Esophagus squamous epithelium (tissue), 5 donors: ENCODE measurements around the gene MPP3. TPM values are rescaled to one million over a fixed set of nuclear protein-coding genes. Genes with fewer than 3 reads are reported as not detected.

Source experiments
- DNase-seq: peaks from one replicate; lab custom pipeline; 2025; lab: John Stamatoyannopoulos, UW
- H3K27ac ChIP-seq, 4 donors: fragments of 200-600 bp; sonication (generic); one replicate each; pipeline ENCODE4 v1.5.1; 2016 to 2019; ENCODE audit warnings: mild to moderate bottlenecking in 1 of 4
- H3K27me3 ChIP-seq, 4 donors: fragments of 200-600 bp; sonication (generic); 1 replicate in 3 of 4; 2 replicates in 1 of 4; pipeline versions ENCODE4 v1.5.1 to v1.6.0; 2017 to 2021; ENCODE audit warnings: antibody characterized with exemption in 1 of 4
- H3K36me3 ChIP-seq, 3 donors: fragments of 200-600 bp; sonication (generic); one replicate each; pipeline ENCODE4 v1.5.1; 2016 to 2019
- H3K4me1 ChIP-seq, 3 donors: fragments of 200-600 bp; sonication (generic); one replicate each; pipeline ENCODE4 v1.5.1; 2017 to 2019
- H3K4me3 ChIP-seq, 4 donors: fragments of 200-600 bp; sonication (generic); 1 replicate in 3 of 4; 2 replicates in 1 of 4; pipeline ENCODE4 v1.5.1; 2016 to 2019; ENCODE audit warnings: mild to moderate bottlenecking in 2 of 4, moderate library complexity in 1 of 4
- H3K9me3 ChIP-seq, 3 donors: fragments of 200-600 bp; sonication (generic); one replicate each; pipeline ENCODE4 v1.5.1; 2016 to 2019
- CTCF ChIP-seq, 6 experiments: fragments of 450-650 bp in 4 of 6; fragments of 200-600 bp in 2 of 6; sonication (generic) in 2 of 6; IDR thresholded peaks; one replicate each; pipeline ENCODE4 v1.5.1; 2016 to 2019; ENCODE audit warnings: antibody characterized with exemption in 6 of 6, mild to moderate bottlenecking in 4 of 6, moderate library complexity in 4 of 6
- POLR2A ChIP-seq, 4 donors: fragments of 450-650 bp; IDR thresholded peaks; one replicate each; pipeline ENCODE4 v1.6.1; 2017; ENCODE audit warnings: antibody characterized with exemption in 4 of 4, mild to moderate bottlenecking in 4 of 4, moderate library complexity in 3 of 4
- WGBS, 2 donors: methylation state at CpG; one replicate each; pipeline ENCODE4 v1.1.5; 2018; 5-methylcytosine and 5-hydroxymethylcytosine counted together
- intact Hi-C: fragments of 100-400 bp; cut with DNase I; formaldehyde crosslinking; loops from one replicate; pipeline ENCODE4 v1.15.0; 2022
- total RNA-seq, 4 donors: library from RNA; depleted of rRNA; stranded (reverse); fragments of >200 nt; gene quantifications; one replicate each; pipeline ENCODE4 v1.1.0, GENCODE V29; 2016
- donor health status: DM: yes; HTN: yes; CAD: no.

The MPP3 gene
- total RNA-seq, 4 donors from 2014 or later = 5.9 to 15.8 (median 9.0) TPM

DNA sequence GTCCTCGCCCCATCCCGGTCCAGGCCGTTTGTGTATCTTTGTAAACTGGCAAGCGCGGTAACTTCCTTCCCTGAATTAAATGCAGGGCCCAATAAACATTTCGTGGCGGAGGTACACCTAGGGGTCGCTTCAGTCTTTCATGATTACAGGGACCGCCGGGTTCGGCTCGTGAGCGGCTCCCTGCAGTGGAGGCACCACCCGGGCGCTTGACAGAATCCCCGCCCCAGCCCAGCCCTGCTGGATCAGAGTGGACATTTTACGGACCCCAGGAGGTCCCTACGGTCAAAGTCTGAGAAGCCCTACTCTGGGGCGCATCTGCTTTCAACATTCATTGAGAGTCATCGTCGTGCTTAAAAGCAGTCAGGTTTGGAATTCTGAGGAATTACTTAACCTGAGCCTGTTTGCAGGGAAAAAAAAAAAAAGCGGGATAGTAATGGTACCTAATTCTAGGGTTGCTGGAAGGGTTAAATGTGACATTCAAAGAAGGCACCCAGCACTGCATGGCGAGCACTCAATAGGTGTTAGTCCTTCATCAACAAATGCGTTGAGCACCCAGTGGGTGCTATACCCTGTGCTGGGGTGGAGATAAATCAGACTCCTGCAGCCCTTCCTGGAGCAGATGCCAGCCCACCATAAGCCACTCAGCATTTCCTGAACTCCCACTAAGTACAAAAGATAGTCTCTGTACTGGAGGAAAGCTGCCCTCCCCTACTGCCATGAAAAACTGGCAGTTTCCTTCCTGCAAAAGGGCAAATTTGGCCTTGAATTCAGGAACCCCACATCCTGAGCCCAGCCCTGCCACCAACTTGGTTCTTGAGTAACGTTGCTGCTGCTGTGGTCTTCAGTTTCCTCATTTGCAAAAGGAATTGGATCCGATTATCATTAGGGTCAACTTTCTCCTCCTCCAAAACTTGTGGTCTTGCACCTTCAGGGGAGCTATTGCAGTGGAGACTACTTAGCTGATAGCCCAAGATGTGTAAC, 53.5 kb downstream of the MPP3 start:
- WGBS, 2 donors = 10 to 29% methylated on average over 5 to 21 of the region's 26 CpGs
- H3K36me3 ChIP-seq = peaks cover 0 to 25% (median 0%) of the 10 kb centered on the region in 3 donors
- peak overlapping the region; percentile 84 to 100 (median 90) for H3K4me3 ChIP-seq
- DNase-seq = no peak
- peaks cover 0 to 15% (median 0%) of the 10 kb centered on the region in 4 donors for H3K27me3 ChIP-seq
- TF ChIP-seq CTCF (IDR thresholded peaks at IDR 0.05) (peak in 1 of 6 experiments; percentile 18), POLR2A (IDR thresholded peaks at IDR 0.05) (no peak)
- peaks cover 6 to 50% (median 22%) of the 10 kb centered on the region in 3 donors for H3K4me1 ChIP-seq
- H3K27ac ChIP-seq = peak overlapping the region; percentile 98 to 100 (median 98)
- intact Hi-C loops = loop anchor here (5.0 kb wide), 1 partner anchor 58 kb away; no protein-coding TSS in a partner anchor
- H3K9me3 ChIP-seq = no peaks in the 10 kb centered on the region

- TF ChIP-seq CTCF (IDR thresholded peaks at IDR 0.05) (no peak), POLR2A (IDR thresholded peaks at IDR 0.05) (peak in 3 of 4 donors; percentile 65 to 92 (median 86))
- Histone ChIP-seq H3K27ac (peak within 1 kb of the TSS; percentile 98 to 100 (median 98)), H3K27me3 (peaks cover 0 to 15% (median 0%) of the 10 kb centered on the region in 4 donors), H3K4me3 (peak within 1 kb of the TSS; percentile 84 to 100 (median 90)), H3K36me3 (peaks cover 0 to 34% (median under 1%) of the 10 kb centered on the region in 3 donors), H3K9me3 (no peaks in the 10 kb centered on the region), H3K4me1 (peaks cover 6 to 54% (median 22%) of the 10 kb centered on the region in 3 donors)
- WGBS, 2 donors = no CpG with 5 or more reads among the region's 100 CpGs
- DNase-seq = peak; percentile 39
- intact Hi-C loops = no loop called here
Observed at GRCh38 chr17:43778337-43779144, 54.4 kb downstream of the MPP3 start, which contains the start of gene DUSP3. DUSP3 (minus strand) TSS chr17:43778977; CDS start chr17:43778924, 53 bp downstream.

DNA sequence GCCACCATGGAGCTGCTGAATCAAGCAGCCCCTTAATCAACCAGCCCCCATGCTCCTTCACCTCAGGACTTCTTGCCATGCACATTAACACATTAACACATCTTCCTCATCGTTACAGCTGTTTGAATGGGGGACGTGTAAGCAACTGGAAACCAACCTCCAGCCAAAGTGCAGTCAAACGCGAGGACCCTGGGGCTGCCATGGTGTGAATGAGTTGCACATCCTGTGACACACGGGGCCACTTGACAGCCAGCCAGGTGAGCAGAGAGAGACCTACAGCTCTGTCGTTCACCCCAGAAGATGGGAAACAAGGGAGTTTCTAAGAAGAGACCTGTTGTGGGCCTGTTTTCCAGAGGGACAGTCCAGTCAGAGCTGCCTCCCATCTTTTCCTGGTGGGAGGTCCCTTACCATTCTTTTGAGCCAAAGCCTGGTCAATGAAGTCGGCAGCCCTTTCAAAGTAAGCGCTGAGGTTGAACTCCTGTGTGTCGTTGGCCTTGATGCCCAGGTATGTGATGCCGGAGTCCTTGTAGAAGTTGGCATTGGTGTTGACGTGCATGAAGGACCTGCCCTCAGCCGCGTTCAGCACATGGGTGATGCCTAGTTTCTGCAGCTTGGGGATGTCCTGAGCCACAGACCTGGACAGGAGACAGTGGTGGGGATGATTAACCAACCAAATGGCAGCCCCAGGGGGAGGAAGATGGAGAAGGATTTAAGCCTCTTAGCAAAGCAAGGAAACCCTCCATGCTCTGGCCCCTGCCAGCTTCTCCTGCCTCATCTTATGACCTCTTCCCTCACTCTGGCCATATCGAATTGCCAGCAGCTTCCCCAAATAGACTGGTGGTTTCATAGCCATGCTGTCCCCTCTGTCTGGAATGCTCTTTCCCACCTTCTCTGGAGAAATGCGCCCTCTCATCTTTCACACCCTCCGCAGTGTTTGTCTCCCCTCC, 58.4 kb downstream of the MPP3 start:
- intact Hi-C loops = no loop called here
- WGBS, 2 donors = 91 to 97% methylated on average over 13 to 15 of the region's 16 CpGs
- TF ChIP-seq CTCF (IDR thresholded peaks at IDR 0.05) (no peak), POLR2A (IDR thresholded peaks at IDR 0.05) (no peak)
- no peak overlapping the region for H3K27ac ChIP-seq
- no peaks in the 10 kb centered on the region for H3K9me3 ChIP-seq
- H3K27me3 ChIP-seq = peaks cover 0 to 5% (median 0%) of the 10 kb centered on the region in 4 donors
- peaks cover 11 to 72% (median 15%) of the 10 kb centered on the region in 3 donors for H3K36me3 ChIP-seq
- DNase-seq = no peak
- H3K4me3 ChIP-seq = no peak overlapping the region
- peaks cover 6 to 62% (median 25%) of the 10 kb centered on the region in 3 donors for H3K4me1 ChIP-seq

DNA sequence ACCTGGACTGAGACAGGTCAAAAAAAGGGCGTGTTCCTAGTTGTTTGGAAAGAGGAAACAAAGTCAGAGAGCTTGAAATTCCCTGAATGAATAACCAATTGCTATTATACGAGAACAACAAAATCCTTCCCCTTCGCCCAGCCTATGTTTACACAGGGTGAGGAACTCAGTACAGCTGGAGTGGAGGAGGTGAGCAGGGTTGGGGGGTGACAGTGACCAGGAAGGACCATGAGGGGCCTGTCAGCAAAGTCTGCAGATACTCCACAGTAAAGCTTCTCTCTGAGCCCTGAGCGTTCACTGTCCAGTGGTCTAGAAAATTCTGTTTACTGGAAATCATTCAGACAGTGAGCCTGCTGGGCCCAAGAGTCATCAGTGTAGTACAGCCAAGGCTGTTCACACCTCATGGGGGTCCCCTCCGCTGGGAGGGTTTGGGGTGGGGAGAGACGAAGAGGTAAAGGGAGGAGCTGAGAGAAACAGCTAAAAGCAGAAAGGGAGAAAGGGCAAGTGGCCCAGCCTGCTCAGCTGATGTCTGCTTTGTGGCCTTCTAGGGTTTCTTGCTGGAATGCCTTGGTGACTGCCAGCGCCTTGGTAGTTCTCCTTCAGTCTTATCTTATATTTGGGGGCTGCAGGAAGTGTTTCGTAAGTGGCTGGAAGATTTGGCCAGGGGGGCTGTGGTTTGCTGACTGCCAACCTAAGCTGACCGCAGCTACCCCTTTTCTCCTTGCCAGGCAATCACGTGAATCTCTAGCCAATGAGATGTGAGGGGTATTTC, 59.9 kb downstream of the MPP3 start:
- no peak for DNase-seq
- no peaks in the 10 kb centered on the region for H3K9me3 ChIP-seq
- H3K4me1 ChIP-seq = peaks cover 10 to 66% (median 27%) of the 10 kb centered on the region in 3 donors
- no peak overlapping the region for H3K4me3 ChIP-seq
- H3K36me3 ChIP-seq = peaks cover 13 to 87% (median 24%) of the 10 kb centered on the region in 3 donors
- peak overlapping the region; percentile 34 to 75 (median 64) for H3K27ac ChIP-seq
- WGBS, 2 donors = 67 to 68% methylated on average over 9 to 10 of the region's 10 CpGs
- intact Hi-C loops = no loop called here
- TF ChIP-seq POLR2A (IDR thresholded peaks at IDR 0.05) = no peak
- TF ChIP-seq CTCF (IDR thresholded peaks at IDR 0.05) = no peak
- no peaks in the 10 kb centered on the region for H3K27me3 ChIP-seq
